NCI-H2196 (cell line): ENCODE data around the gene RPS6KA1.

ENCODE experiments used
- DNase-seq: peaks from one replicate; lab custom pipeline; 2025; ENCODE audit not compliant: unreplicated experiment; lab: John Stamatoyannopoulos, UW

The RPS6KA1 gene

DNA sequence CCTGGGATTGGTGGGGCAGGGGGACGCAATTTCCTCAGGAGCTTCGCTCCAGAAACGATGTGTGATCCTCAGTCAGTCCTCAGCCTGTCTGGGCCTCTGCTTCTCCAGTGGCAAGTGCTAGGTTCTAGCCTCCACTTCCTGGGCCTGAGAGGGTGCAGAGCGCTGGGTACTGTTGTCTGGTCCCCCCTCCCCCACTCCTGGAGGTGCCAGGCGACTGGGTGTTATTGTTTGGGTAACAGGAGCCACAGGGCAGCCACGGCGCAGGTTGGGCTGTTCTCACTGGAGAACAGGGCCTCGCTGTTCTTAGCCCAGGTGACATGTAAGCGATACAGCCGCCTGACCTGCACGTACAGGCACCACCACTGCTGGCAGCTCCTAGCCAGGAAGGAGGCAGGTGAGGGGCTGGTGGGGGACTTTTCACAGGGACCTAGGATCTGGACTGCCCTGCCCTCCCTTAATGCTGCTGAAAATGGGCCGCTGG lies 2.1 kb downstream of the RPS6KA1 start:
- DNase-seq = peak; percentile 84

DNA sequence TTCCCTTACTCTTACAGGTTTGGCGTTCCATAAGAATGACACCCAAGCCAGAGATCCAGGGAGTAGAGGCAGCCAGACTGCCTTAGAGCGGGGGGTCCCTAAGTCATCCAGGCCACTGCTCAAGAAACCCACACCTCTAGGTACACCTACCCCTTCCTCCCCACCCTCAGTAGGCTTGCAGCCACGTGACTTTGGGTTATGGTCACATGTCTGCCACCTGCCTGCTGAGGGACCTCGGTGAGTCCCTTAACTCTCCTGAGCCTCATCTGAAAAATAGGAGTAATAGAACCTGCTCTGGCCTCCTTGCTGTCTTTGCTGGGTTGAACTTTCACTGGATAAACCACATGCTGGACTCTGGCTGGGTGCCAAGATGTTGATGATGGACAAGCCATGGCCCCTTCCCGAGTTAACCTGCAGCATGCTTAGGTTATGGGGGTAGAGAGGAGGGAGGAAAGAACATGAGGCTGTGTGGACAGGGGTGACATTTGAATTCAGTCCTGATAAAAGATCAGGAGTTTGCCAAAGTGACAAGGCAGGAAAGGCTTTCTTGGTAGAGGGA lies 4.5 kb downstream of the RPS6KA1 start:
- DNase-seq = peak; percentile 18

DNA sequence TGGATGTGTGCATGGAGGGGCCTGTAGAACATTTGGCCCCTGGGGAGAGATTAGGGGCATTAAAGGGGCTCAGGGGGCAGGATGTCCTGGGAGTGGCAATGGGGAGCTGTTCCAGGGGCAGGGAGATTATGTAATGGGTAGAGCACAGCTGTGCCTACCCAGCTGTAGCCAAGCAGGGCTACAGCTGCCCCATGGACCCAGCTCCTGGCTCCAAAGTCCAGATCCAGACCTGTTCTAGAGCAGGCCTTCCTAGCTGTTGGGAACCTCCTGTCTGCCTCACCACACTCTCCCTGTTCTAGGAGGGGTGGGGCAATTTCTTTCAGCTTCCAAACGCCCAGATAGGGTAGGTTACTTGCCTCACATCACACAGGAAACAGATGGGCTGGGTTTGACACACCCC lies 5.6 kb downstream of the RPS6KA1 start:
- no peak for DNase-seq

DNA sequence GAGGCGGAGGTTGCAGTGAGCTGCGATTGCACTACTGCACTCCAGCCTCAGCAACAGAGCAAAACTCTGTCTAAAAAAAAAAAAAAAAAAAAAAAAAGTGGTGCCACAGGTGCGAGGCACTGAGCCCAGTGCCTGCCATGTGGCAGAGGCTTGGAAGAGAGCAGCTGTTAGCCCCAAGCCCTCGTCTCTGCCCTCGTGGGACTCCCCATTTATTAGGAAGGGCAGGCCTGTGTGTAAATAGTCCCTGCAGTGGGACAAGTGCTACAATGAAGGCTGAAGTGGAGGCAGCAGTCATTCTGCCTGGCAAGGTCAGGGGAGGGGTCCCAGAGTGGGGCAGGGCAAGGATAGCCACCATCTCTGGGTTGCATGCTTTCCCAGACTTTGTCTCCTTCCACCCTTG lies 6.5 kb downstream of the RPS6KA1 start:
- no peak for DNase-seq

DNA sequence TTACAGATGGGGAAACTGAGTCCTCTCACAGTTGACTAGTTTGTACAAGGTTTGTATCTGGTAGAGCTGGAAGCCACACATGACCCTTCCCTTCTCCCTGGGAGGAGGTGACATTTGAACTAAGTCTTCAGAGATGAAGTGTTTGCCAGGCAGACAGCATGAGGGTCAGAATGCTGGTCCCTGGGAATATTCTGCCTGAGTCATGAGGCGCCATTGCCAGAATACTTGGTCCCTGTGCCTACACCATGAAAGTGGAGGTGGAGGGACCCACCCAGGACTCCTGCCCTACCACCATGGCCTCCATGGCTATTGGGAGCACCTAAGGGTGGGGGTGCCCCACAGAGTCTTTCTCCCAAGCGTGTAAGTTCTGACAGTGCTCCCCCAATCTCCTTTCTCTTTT lies 7.0 kb downstream of the RPS6KA1 start:
- DNase-seq = no peak

DNA sequence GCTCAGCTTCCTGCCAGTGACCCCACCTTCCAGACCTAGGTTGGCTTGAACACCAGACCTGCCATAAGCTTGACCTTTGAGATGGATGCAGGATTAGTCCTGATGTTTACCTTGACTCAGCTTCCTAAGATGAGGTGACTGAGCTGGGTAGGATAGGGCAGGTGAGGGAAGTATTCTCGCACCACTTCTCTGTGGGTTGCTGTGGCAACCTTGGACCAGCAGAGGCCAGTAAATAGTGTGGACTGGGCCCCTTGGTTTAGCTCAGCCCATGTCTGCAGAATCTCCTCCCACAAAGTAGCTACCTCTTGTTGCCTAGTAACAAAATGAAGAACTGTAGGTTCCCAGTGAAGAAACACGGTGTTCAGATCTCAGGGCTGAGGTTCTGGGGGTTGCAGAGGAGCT lies 8.4 kb downstream of the RPS6KA1 start:
- peak; percentile 82 for DNase-seq

DNA sequence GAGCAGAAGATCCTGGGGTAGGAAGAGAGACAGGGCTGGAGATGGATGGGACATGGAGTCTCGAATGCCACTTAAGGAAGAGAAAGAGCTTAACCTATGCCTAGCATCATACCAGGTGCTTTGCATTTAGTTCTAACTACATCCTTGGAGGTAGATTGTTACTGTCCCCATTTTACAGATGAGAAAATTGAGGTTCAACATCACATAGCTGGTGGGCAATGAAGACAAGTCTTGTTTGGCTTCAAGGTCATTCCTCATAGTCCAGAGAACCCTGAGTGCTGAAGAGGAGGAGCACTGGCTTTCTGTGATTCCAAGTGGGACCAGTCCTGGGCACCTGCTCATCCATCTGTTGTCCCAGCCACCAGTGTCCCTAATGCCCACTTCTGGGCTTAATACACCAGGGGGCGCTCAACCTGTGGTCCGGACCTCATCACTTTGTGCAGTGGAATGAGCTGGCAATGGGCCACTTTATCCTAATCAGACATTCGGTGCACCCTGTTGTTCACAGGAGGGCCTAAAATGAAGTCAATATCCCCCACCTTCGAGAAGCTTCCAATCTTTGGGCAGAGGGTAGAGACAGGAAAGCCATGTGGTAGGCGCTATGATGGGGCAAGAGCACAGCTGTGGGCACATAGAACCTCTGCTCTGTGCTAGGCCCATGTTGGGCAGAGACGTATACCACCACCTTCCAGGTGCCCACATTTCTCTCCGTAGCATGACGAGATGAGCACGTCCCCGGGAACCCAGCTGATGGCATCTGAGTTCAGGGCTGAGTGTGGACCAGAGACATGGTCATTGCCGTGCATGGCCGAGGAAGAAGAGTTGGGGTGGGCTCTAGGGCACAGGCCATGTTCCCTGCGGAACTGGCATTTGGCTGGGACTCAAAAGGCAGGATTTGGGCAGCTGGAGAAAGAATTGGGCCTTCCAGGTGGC lies 9.2 kb downstream of the RPS6KA1 start:
- peak; percentile 22 for DNase-seq

DNA sequence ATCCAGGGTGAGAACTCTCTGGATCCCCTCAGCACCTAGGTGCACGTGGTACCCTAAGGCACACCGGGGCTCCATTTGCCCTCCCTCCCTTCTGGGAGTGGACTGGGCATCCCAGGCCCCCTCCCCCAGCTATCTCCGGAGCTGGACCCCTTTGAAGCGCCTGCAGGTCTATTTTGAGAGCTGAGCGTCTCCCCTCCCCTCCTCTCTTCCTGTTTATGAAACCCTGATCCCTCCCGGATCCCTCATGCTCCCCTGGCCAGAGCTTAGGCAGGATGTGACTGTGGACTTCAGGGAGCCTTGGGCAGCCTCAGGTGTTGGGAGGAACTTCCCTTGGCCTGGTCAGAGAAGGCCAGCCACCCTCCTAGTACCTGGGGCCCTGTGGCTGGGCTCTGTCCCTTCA lies 10.2 kb downstream of the RPS6KA1 start:
- DNase-seq = no peak

DNA sequence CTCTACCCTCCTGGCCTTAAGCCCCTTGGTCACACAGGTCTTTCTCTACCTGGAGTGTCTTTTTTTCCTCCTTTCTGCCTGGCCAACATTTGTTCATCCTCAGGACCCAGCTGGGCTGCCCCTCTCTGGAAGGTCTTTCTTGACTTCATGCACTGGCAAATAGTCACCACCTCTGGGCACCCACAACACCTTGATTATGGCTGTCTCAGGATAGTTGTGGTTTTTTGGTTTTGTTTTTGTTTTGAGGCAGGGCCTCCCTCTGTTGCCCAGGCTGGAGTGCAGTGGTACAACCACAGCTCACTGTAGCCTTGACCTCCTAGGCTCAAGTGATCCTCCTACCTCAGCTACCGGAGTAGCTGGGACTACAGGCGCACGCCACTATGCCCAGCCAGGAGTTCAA lies 10.8 kb downstream of the RPS6KA1 start:
- DNase-seq = no peak

DNA sequence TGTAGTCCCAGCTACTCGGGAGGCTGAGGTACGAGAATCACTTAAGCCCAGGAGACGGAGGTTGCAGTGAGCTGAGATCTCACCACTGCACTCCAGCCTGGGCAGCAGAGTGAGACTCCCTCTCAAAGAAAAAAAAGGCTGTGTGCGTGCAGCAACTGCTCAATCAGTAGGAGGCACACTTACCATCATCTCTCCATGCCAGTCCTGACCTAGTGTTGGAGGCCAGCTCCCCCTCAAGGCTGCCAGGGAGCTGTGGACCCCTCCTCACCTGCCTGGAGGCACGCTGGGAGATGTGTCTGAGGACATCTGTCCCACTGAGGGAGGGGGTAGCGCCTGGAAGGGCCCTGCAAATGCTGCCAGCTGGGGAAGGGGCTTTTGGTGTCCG lies 11.9 kb downstream of the RPS6KA1 start:
- no peak for DNase-seq

DNA sequence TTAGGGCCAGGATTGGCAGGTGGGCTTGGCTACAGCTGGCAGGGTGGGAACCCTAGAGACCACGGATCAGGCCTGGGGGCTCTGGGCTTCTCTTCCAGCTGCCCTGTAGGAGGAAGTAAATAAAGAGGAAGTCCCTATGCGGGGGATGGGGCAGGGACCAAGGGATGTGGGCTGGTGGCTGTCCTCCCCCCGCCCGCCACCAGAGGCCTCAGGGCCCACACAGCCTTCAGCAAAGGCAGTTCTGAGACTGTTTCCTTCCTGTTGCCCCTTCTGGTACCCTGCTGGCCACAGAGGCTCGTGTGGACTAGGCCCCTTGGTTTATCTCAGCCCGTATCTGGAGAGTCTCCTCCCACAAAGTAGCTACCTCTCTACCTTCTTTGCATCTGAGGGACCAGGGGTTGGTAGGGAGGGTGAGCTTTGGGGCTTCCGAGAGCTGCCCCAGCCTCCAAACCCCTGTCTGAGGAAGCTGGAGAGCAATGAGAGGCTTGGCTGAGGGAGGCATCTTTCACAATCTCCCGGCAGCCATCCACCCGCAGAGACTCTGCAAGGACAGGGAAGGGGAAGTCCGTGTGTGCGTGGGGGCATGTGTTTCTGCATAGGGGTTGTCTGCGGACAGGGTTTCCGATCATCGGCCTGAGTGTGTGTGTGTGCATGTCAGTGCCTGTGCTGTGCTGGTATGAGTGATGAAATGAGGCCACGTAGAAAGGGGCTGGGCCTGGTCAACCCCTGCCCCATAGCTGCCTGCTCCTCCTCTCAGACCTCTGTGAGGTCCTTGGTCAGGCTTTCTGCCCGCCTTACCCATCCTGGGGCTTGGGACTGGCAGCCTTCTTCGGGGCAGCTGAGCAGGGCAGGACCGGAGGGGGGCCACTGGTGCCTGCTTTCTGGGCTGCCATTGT lies 12.5 kb downstream of the RPS6KA1 start:
- peak; percentile 18 for DNase-seq

DNA sequence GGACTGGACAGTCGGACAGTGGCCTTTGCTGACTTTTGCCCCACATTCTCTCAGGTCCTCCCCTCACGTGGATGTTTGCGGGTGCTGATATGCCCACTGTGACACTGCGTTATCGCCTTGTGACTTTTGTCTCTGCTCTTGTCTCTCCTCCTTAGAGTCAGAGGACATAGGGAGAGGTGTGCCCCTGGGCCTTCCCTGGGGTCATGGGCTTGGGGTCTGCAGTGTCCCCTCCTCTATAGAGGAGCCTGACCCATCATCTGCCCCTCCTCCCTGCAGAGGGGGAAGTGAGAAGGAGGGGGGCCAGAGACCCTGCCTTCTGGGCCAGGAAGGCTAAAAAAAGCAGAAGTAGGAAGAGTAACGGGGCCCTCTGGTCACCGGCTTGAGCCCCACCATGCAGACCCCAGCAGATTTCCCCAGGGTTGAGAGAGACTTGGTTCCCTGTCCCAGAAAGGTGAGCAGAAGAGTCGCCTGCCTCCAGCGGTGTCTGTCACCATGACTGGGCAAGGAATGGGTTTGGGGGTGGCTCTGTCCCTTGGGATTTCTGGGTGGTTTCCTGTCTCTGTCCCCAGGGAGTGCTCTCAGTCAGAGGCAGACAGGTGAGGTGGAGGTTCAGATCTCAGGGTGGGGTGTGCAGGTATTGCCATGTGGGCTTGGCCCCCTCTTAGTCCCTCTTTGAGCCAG lies 13.3 kb downstream of the RPS6KA1 start:
- DNase-seq = no peak

DNA sequence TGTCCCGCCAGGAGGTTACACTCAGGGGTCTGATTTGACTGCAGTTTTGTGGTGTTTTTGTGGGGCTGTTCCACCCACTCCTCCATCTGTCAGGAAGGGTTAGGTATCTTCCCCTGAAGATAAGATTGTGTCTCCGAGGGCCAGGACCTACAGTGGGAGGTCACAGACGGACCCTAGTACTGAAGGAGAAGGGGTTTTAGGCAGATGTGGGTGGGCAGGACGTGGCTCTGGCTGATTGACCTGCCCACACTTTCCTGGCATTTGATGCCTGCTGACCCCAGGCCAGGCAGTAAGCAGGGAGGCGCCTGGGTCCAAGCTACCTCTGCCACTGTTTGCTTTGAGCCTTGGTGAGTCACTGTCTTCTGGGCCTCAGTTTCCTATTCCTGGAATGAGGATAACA lies 13.9 kb downstream of the RPS6KA1 start:
- no peak for DNase-seq

DNA sequence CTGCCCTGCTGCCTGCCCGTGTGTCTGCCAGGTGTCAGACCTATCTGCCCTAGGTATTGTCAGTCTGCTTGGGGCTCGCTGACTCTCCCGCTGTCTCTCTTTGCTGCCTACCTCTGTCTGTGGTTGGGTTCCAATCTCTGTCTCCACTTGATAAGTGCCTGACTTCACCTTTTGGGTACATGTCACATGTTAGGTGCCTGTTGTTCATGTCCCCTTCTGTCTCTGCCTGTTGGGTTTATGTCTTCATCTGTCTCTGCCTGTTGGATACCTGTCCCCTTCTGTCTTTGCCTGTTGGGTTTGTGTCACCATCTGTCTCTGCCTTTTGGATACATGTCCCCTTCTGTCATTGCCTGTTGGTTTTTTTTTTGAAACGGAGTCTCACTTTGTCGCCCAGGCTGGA lies 14.6 kb downstream of the RPS6KA1 start:
- DNase-seq = no peak

DNA sequence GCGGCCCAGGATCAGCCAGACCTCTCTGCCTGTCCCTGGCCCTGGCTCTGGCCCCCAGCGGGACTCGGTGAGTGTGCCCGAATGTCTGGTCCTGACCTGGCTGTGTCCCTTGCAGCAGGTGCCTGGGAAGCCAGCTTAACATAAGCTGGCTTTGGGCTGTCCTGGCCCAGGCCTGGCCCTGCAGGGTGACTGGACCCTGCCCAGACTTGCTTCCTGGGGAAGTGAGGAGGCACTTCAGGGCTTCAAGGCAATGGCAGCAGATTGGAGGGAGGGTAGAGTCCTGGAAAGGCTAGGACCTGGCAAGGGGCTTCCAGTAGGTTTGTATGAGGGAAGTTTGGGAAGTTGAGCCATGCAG lies 16.4 kb downstream of the RPS6KA1 start:
- no peak for DNase-seq

DNA sequence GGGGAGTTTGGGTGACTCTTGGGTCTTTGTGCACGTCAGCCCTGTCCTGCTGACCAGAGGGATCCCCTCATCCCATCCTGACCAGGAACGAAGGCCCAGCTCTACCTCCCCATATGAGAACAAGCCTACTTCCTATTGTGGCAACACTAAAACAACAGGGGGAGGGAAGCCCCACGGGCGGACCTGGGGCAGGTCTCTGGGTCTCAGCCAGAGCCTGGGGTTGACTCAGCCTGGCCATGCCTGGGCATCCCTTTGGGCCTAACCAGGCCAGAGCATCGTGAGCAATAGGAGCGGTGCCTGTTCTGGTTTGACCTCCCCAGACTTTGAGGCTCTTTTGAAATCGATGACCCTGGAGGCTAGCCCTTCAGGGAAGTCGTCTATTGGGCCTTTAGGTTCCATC lies 16.8 kb downstream of the RPS6KA1 start:
- no peak for DNase-seq

DNA sequence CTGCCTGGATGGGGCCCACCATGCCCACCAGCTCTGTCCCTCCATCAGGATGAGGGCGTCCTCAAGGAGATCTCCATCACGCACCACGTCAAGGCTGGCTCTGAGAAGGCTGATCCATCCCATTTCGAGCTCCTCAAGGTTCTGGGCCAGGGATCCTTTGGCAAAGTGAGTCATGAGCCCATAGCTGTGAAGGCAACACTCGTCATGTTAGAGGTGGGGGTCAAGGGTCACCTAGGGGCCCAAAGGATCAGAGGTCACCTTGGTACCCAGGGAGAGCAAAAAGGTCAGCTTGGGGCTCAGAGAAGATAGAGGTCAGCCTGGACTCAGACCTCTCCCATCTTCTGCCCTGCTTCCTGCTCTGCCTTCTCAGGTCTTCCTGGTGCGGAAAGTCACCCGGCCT lies 17.3 kb downstream of the RPS6KA1 start:
- DNase-seq = no peak

DNA sequence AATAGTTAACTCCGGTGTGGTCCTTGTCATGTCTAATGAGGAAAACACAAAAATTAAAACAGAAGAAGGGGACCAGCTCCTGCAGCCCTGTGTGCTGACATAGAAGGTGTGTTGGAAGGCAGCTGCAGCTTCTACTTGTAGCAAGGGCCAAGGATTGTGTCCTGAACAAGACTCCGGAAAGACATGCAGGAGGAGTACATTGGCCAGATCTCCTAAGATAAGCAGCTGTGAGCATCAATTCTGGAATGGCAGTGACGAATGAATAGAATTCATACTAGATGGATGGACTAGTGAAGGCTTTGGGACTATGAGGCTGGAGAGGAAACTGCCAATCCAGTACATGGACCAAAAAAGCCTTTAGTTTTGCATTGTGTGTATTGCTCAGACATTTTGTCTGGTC lies 19.3 kb downstream of the RPS6KA1 start:
- no peak for DNase-seq

DNA sequence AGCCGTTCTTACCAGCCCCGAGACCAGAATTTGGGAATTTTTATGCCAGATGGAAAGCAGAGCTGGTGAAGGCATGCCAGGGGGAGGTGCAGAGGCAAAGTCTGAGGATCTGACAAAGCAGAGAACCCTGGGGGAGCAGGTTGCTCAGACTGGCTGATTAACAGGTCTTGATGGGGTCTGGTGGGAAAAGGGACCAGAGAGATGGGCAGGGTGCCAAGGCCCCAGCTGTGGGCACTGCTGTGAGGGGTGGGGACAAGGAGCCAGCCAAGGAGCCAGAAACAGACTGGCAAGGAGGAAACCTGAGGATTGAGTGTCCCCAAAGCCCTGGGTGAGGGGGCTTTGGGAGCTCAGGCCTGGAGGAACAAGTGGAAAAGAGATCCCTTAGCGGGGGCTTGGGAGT lies 21.4 kb downstream of the RPS6KA1 start:
- DNase-seq = no peak

DNA sequence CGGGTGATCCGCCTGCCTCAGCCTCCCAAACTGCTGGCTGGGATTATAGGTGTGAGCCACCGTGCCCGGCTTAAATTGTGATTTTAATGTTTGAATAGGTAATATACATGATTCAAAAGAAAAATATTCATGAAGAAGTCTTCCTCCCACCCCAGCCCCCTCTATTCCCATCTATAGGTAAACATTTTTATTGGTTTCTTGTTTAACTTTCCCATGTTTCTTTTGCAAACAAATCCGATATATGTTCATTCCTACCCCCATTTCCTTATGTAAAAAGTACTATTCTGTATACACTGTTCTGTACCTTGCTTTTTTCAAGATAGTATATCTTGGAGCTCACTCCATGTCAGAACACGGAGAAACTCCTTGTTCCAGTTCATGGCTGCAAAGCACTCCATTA lies 23.2 kb downstream of the RPS6KA1 start:
- no peak for DNase-seq
